LNCAP (cell line): ENCODE measurements around the gene PHF19.

Experiments used
- TF ChIP-seq, protein P1 (sequence below): fragments of 450-650 bp; IDR thresholded peaks from 2 replicates; pipeline ENCODE4 v1.5.1; 2017; ENCODE audit warnings: mild to moderate bottlenecking

Gene PHF19

GRCh38 chr9:120910643-120911042, 33.7 kb upstream of the PHF19 start:
- TF ChIP-seq, protein P1, sequence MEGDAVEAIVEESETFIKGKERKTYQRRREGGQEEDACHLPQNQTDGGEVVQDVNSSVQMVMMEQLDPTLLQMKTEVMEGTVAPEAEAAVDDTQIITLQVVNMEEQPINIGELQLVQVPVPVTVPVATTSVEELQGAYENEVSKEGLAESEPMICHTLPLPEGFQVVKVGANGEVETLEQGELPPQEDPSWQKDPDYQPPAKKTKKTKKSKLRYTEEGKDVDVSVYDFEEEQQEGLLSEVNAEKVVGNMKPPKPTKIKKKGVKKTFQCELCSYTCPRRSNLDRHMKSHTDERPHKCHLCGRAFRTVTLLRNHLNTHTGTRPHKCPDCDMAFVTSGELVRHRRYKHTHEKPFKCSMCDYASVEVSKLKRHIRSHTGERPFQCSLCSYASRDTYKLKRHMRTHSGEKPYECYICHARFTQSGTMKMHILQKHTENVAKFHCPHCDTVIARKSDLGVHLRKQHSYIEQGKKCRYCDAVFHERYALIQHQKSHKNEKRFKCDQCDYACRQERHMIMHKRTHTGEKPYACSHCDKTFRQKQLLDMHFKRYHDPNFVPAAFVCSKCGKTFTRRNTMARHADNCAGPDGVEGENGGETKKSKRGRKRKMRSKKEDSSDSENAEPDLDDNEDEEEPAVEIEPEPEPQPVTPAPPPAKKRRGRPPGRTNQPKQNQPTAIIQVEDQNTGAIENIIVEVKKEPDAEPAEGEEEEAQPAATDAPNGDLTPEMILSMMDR: no peak

GRCh38 chr9:120909904-120910303, 32.9 kb upstream of the PHF19 start:
- TF ChIP-seq, protein P1: no peak

DNA sequence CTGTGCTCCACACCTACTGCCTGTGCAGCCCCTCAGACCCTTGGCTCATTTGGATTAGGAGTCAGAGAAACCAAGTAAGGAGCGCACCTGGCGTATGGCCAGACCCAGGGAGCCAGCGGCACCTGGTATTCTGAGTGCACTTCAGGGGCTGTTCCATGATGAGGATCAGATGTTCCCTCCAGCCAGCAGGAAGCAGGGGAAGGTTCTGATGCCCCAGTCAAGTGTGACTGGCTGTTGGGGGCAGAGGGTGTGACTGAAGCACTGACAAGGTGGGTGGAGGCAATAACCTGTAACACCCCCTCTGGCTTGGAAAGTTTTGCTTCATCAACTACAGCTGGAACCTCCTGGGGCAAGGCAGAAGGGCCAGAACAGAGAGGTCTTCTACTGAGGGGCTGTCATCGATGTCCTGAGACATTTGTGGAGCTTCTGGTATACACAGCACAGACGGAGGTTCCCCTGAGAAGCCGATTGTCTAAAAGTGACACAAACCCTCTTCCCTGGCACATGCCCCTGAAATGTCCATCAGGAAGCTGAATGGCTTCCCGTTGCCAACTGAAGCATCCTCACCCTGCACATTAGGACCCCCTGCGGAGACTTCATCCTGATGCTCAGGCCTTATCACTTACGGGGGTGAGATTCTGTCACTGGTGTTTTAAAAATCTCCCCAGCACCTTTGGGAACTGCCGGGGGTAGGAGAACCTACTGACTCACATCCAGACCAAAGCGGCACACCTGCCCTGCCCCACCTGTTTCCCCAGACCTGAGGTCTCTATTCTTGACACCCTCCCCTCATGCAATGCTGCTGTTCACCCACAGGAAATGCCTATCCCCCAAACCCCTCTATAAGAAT, 28.6 kb upstream of the PHF19 start:
- TF ChIP-seq, protein P1: no peak

DNA sequence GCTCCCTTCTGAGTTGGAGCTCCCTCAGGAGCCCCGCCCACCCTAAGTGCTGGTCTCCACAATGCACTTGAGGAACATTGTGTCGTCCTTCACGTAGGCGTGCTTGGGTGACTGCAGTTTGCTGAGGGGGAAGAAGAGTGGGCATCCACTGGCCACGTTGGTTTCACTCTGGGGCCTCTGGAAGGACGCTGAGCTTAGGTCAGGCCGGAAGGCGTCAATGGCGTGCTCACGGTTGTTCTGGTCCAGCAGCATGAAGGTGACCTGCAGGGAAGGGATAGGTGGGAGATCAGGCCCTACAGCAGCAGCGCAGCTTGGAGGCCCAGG, 28.0 kb upstream of the PHF19 start:
- TF ChIP-seq, protein P1: no peak

DNA sequence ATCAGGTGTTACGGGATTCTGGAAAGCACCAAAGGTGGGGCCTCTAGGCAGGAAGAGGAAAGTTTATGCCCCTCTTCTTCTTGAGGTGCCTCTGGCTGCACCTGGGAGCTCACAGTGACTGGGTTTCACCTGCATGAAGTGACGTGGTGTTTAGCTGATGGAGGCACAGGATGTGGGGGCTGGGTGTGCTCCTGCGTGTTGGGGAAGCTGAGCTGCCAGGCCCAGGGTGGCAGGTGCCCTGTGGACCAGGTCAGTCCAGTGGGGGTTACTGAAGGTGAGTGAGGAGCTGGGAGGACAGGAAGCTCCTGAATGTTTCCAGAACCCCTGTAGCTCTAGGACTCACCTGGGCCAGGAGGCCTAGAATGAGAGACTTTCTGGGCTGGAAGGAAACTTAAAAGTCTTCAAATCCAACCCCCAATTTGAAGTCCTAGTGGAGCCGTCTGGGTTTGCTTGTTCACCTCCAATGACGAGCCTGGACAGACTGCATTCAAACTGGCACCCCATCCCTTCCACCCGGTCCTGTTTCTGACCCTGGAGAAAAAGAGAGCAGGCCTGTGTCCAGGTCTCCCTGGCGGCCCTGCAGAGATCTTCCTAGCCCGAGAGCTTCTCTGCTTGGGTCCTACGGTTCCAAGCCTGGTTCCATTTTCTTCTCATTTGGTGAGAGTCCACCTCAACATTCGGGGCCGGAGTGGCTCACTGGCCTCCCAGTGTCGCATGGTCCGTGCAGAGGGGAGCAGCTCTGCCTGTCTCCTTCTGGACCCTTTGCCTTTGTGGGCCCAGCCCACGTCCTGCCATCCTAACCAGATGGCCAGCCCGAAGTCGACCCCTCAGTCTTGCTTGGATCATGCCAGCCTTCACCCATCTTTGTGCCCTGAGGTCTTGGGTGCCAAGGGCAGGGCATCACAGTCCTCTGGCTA, 27.3 kb upstream of the PHF19 start:
- TF ChIP-seq, protein P1: no peak

- TF ChIP-seq, protein P1: no peak
These were observed 25.9 kb upstream of the PHF19 start for GRCh38 chr9:120902569-120903535.
